Mucosa of rectum (tissue), 2 donors: Measurements from ENCODE around the gene SETBP1.

ENCODE experiments used
- H3K27ac ChIP-seq, 2 donors: one replicate each; pipeline ENCODE4 v1.7.0; 2013; ENCODE audit warnings: inconsistent platforms in 2 of 2, low read depth in 2 of 2, low read length in 2 of 2
- H3K27me3 ChIP-seq, 2 donors: one replicate each; pipeline ENCODE4 v1.7.0; 2013; ENCODE audit warnings: low read length in 2 of 2; ENCODE audit not compliant: control insufficient read depth in 2 of 2, insufficient read depth in 2 of 2
- H3K36me3 ChIP-seq, 2 donors: one replicate each; pipeline ENCODE4 v1.7.0; 2013; ENCODE audit warnings: low read length in 2 of 2; ENCODE audit not compliant: control insufficient read depth in 2 of 2, insufficient read depth in 2 of 2
- H3K4me1 ChIP-seq, 2 donors: one replicate each; pipeline ENCODE4 v1.7.0; 2013; ENCODE audit warnings: low read length in 2 of 2, mild to moderate bottlenecking in 1 of 2; ENCODE audit not compliant: control insufficient read depth in 2 of 2, insufficient read depth in 2 of 2
- H3K4me3 ChIP-seq, 2 donors: one replicate each; pipeline ENCODE4 v1.7.0; 2013; ENCODE audit warnings: low read length in 2 of 2
- H3K9ac ChIP-seq, 2 donors: one replicate each; pipeline ENCODE4 v1.7.0; 2013; ENCODE audit warnings: low read length in 2 of 2, low read depth in 1 of 2, mild to moderate bottlenecking in 1 of 2
- H3K9me3 ChIP-seq, 2 donors: one replicate each; pipeline ENCODE4 v1.7.0; 2013; ENCODE audit warnings: low read length in 2 of 2; ENCODE audit not compliant: control insufficient read depth in 2 of 2
- donor health status: healthy.
- donor health status: Normal muscosa, but diverticular disease.

Gene SETBP1

DNA sequence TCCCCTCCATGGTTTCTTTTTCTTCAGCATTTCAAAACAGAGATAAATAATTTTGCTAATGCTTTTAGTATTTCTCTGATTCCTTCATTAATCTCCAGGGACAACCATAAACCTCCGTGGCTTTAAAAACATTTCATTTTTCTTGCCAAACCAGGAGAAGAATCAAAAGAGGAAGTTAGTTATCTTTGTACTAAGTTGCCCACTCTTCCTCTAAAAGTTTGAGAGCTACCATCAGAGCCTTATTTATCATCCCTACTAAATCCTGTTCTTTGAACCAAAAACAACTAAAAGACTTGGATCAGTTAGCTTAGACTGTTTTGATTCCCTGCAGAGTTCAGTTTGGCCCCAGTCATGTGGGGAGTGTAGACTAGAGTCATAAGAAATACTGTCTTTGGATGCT lies 208.4 kb downstream of the SETBP1 start:
- Histone ChIP-seq H3K9ac (no peak overlapping the region), H3K4me3 (no peak overlapping the region), H3K36me3 (no peaks in the 10 kb centered on the region)

DNA sequence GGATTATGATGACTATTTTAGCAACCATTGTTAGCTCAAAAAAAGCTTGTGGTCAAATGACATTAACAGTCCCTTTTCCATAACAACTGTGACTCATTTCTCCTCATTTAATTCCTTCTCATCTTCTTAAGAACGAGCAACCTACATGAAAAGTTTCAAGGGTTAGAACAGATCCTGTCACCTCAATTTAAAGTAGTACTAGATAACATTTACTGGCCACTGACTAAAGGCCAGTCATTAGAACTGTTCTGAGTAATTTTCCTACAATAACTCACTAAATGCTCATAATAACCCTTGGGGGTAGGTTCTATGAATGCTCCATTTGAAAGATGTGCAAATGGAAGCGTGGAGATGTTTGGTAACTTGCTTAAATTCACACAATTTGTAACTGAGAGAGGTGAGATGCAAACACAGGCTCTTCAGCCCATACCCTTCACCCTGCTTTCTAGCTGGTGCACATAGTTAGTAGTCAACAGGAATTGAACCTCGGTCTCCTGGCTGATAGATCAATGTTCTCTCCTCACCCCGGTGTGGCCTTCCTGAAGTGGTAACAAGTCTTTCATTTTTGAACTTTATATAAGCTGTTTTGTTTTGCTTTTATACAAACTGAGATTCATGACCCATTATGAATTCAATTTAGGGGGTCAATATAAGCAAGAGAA lies 212.5 kb downstream of the SETBP1 start:
- H3K9ac ChIP-seq = no peak overlapping the region
- H3K4me1 ChIP-seq = no peaks in the 10 kb centered on the region

More for the DNA sequence above, 208.4 kb downstream of the SETBP1 start:
- H3K4me1 ChIP-seq = peaks cover 0 to 2% of the 10 kb centered on the region in 2 donors
- H3K9me3 ChIP-seq = no peaks in the 10 kb centered on the region
- H3K27ac ChIP-seq = no peak overlapping the region
- no peaks in the 10 kb centered on the region for H3K27me3 ChIP-seq

DNA sequence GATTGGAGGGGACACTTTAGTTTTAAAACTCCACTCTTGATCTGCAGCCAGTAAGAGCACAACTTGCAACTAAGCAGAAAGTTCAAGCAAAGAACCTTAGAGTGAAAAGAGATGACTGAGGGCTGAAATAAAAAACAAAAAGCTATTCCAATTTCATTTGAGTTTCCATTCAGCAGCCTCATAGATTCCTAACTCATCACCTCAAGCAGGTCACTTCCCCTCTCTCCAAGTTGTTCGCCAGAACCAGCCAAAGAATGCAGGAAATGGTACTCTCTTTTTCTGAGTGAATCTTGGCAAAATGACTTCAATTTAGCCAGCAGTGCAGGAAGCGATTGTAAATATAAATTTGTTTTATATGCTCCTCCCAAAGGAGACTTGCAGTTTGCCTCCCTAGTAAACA lies 213.3 kb downstream of the SETBP1 start:
- Histone ChIP-seq H3K4me3 (no peak overlapping the region), H3K9ac (no peak overlapping the region), H3K4me1 (no peaks in the 10 kb centered on the region), H3K36me3 (no peaks in the 10 kb centered on the region), H3K9me3 (no peaks in the 10 kb centered on the region), H3K27ac (no peak overlapping the region), H3K27me3 (no peaks in the 10 kb centered on the region)

More for the DNA sequence above, 212.5 kb downstream of the SETBP1 start:
- Histone ChIP-seq H3K9me3 (no peaks in the 10 kb centered on the region), H3K36me3 (no peaks in the 10 kb centered on the region), H3K4me3 (no peak overlapping the region), H3K27me3 (no peaks in the 10 kb centered on the region), H3K27ac (no peak overlapping the region)

DNA sequence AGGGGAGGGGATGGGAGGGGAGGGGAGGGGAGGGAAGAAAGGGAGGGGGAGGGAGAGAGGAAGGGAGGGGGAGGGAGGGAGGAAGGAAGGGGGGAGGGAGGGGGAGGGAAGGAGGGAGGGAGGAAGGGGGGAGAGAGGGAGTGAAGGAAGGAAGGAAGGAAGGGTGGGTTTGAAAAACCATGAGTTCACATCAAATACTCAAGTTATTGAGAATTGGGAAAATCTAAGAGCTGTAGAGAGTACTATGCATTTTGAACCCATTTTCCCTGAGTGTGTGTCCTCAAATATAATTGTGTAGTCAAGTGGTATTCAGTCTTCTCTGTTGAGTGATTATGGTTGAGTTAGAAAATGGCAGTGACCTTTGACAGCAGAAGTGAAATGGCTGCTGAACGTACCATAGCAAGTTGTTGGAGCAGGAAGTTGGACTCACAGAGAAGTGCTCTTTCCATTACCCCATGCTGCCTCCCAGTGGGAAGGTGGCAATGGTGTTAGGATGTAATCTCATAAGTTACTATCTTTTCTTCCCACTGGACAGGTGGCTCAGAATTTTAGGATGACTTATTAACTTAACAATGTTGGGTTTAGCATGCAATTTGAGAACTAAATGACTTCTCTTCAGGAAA lies 214.6 kb downstream of the SETBP1 start:
- Histone ChIP-seq H3K9ac (no peak overlapping the region), H3K27me3 (no peaks in the 10 kb centered on the region), H3K4me3 (no peak overlapping the region), H3K36me3 (no peaks in the 10 kb centered on the region), H3K4me1 (no peaks in the 10 kb centered on the region), H3K27ac (no peak overlapping the region), H3K9me3 (no peaks in the 10 kb centered on the region)

DNA sequence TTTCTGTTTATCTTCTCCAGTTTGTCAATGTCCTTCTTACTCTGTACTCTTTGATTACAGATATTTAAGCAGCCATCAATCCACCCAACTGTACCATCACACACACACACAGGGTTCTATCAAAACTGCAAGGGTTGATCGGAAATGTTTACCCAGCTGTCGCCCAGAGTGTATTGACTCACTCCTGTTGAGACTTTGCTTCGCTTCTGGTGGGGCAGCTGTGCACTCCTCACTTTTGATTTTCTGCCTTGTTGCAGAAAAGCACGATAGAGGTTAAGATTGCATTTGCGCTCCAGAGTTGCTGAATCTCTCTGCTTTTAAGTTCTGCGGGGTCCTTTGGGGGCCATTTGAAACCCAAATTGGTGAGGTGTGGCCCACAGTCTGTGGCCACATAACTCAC lies 216.2 kb downstream of the SETBP1 start:
- Histone ChIP-seq H3K27ac (no peak overlapping the region), H3K4me3 (no peak overlapping the region), H3K9ac (no peak overlapping the region), H3K36me3 (no peaks in the 10 kb centered on the region), H3K27me3 (no peaks in the 10 kb centered on the region), H3K4me1 (no peaks in the 10 kb centered on the region), H3K9me3 (no peaks in the 10 kb centered on the region)

DNA sequence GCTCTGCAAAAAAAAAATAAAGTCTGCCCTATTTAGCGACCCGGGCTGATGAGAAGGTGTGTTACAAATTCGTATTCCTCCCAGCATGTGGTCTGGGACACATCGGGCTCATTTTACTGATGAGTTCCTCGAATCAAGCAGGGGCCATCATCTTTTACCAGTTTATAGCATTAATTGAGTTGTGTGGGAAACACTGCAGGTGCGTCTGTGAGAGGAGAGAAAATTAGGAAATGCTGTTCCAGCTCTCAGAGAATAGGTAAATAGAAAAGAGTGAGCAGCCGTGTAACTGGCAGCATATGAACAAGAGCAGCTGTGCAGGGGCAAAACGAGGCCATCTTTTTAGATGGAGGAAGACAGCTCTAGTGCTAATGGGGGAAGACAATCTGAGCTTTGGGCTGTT lies 216.7 kb downstream of the SETBP1 start:
- no peak overlapping the region for H3K9ac ChIP-seq
- H3K27ac ChIP-seq = no peak overlapping the region
- no peaks in the 10 kb centered on the region for H3K4me1 ChIP-seq
- no peaks in the 10 kb centered on the region for H3K9me3 ChIP-seq
- no peaks in the 10 kb centered on the region for H3K27me3 ChIP-seq
- no peak overlapping the region for H3K4me3 ChIP-seq
- H3K36me3 ChIP-seq = no peaks in the 10 kb centered on the region

DNA sequence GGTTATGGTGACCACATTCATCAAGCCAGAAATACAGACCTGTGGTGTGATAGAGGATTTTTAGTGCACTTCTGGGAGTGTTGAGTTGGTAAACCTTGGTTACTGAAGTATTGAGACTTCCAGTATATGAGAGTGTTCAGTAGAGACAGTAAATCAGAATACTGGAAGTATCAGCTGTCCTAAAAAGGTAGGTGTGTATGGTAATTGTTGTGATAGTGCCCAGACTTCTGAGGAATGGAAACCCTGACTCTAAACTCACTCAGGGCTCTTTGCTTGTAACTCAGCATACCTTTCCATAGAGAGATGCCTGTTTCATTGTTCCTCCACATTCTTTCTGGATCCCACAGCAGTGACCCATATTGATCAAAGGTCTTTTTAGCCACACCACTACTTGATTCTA lies 217.1 kb downstream of the SETBP1 start:
- no peak overlapping the region for H3K27ac ChIP-seq
- no peaks in the 10 kb centered on the region for H3K27me3 ChIP-seq
- H3K36me3 ChIP-seq = no peaks in the 10 kb centered on the region
- H3K4me3 ChIP-seq = no peak overlapping the region
- H3K9ac ChIP-seq = no peak overlapping the region
- no peaks in the 10 kb centered on the region for H3K4me1 ChIP-seq
- no peaks in the 10 kb centered on the region for H3K9me3 ChIP-seq

DNA sequence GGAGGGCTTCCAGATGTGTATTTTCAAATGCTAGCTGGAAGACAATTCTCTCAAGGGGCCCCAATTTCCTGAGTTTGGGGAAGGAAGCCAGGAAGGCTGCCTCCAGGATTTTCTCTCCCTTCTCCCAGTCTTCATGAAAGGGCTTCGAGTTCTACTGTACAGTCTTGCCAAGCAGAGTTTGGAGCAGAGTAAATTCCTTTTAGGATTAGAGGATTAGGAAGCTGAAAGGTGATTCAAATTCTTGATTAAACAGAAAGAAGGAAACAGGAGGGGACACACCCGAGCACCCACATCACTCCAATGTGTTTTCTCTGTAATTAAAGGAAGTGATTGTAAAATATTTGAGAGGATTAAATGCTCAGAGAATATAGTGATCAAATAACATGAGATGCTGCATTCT lies 217.8 kb downstream of the SETBP1 start:
- H3K4me1 ChIP-seq = no peaks in the 10 kb centered on the region

DNA sequence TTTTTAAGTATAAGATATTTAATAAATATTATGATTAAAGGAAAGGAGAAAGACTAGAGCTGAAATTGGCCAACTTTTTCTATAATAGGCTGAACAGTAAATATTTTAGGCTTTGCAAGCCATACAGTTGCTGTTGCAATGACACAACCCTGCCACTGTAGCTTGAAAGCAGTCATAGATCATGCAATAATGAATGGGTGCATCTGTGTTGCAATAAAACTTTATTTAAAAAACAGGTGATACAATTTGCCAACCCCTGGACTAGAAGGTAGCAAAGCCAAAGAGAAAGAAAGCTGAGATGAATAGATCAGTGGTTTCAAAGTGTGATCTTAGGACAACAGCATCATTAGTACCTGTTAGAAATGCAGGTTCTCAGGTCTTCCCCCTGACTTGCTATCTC lies 219.1 kb downstream of the SETBP1 start:
- H3K36me3 ChIP-seq = no peaks in the 10 kb centered on the region
- H3K9me3 ChIP-seq = no peaks in the 10 kb centered on the region
- no peaks in the 10 kb centered on the region for H3K27me3 ChIP-seq
- H3K4me3 ChIP-seq = no peak overlapping the region
- H3K9ac ChIP-seq = no peak overlapping the region
- H3K4me1 ChIP-seq = no peaks in the 10 kb centered on the region
- H3K27ac ChIP-seq = no peak overlapping the region

More for the DNA sequence above, 217.8 kb downstream of the SETBP1 start:
- H3K36me3 ChIP-seq = no peaks in the 10 kb centered on the region
- no peak overlapping the region for H3K4me3 ChIP-seq
- no peak overlapping the region for H3K27ac ChIP-seq
- no peaks in the 10 kb centered on the region for H3K9me3 ChIP-seq
- H3K9ac ChIP-seq = no peak overlapping the region
- H3K27me3 ChIP-seq = no peaks in the 10 kb centered on the region

DNA sequence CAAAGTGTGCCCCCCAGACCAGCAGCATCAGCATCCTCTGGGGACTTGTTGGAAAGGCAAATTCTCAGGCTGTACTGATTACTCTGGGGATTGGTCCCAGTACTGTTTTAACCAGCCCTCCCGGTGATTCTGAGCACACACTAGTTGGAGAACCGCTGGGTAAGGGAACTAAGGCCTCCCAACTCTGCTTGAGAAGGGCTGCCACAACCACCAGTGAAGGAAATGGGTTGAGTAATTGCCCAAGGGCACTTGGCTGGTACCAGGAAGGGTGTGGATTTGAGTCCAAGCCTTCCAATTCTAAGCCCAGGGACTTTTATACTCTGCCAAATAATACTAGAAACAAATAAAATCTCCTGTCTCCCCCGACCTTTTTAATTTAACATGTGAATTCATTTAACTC lies 219.9 kb downstream of the SETBP1 start:
- Histone ChIP-seq H3K4me3 (no peak overlapping the region), H3K27me3 (no peaks in the 10 kb centered on the region), H3K27ac (no peak overlapping the region)

More for the DNA sequence above, 219.9 kb downstream of the SETBP1 start:
- Histone ChIP-seq H3K9ac (no peak overlapping the region), H3K9me3 (no peaks in the 10 kb centered on the region), H3K4me1 (no peaks in the 10 kb centered on the region), H3K36me3 (no peaks in the 10 kb centered on the region)
